Glomerular visceral epithelial cell (primary cell): ENCODE measurements around the gene THADA.
"Not testable (repeated sequence)": the region's sequence is repeated elsewhere in the genome, so short reads cannot be mapped to it uniquely, and the experiment has no call there.

Source experiments
- DNase-seq: peaks from one replicate; pipeline ENCODE4 v3.0.0-alpha.2; 2016; ENCODE audit errors: extremely low spot score

Gene THADA, protein sequence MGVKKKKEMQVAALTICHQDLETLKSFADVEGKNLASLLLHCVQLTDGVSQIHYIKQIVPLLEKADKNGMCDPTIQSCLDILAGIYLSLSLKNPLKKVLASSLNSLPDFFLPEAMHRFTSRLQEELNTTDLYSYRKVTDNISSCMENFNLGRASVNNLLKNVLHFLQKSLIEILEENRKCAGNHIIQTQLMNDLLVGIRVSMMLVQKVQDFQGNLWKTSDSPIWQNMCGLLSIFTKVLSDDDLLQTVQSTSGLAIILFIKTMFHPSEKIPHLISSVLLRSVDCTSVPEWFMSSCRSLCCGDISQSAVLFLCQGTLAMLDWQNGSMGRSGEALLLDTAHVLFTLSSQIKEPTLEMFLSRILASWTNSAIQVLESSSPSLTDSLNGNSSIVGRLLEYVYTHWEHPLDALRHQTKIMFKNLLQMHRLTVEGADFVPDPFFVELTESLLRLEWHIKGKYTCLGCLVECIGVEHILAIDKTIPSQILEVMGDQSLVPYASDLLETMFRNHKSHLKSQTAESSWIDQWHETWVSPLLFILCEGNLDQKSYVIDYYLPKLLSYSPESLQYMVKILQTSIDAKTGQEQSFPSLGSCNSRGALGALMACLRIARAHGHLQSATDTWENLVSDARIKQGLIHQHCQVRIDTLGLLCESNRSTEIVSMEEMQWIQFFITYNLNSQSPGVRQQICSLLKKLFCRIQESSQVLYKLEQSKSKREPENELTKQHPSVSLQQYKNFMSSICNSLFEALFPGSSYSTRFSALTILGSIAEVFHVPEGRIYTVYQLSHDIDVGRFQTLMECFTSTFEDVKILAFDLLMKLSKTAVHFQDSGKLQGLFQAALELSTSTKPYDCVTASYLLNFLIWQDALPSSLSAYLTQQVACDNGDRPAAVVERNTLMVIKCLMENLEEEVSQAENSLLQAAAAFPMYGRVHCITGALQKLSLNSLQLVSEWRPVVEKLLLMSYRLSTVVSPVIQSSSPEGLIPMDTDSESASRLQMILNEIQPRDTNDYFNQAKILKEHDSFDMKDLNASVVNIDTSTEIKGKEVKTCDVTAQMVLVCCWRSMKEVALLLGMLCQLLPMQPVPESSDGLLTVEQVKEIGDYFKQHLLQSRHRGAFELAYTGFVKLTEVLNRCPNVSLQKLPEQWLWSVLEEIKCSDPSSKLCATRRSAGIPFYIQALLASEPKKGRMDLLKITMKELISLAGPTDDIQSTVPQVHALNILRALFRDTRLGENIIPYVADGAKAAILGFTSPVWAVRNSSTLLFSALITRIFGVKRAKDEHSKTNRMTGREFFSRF (N-terminal part only)

GRCh38 chr2:43595603-43596412, at the start of gene THADA:
TSS of gene THADA (minus strand) at chr2:43596038. CDS start at chr2:43592392, 3,646 bp downstream.
- DNase-seq, result peak; percentile 96

- no peak for DNase-seq
Measured at GRCh38 chr2:43643680-43644079, 47.8 kb upstream of the THADA start.

- no peak for DNase-seq
Measured at GRCh38 chr2:43642363-43642762, 46.5 kb upstream of the THADA start.

DNA sequence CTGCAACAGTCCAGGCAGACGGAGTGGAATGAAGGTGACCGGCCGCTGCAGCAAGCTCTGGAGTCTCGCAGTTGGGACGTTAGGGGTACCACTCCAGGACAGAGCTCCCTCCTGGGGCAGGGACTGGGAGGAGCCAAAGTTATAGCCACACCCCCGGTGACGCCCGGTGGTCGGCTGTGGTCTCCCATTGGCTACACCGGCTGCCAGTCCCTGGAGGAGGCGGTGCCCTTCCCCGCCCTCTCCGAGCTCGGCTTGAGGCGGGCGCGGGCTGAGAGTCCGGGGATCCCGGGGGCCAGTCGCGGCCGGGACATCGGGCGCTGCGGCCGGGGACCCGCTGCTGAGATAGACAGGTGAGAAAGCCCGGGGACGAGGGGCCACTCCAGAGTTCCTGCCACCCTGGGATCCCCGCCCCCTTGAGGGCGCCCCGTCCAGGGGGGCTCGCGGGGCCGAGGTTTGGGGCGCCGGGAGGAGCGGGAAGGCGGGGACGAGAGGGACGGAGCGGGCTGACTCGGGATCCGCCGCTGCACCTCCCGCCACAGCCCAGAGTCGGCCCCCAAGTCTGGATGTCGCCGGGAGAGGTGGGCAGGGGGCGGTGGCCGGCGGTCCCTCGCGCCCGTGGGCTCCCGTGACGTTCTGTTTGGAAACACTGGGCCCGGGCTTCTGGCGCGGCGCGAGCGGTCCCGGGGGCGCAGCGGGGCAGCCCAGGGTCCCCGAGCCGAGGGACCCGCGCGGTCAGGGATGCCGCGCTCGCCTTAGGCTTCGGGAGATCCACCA, 41.4 kb upstream of the THADA start, which contains the start of gene PLEKHH2:
Gene PLEKHH2, plus strand, starts transcription at position 231 of the 774 bp plus-strand sequence. CDS start 7,414 bp downstream, outside the sequence.
- peak; percentile 88 for DNase-seq

GRCh38 chr2:43636621-43637020, 40.8 kb upstream of the THADA start:
- no peak for DNase-seq

- not testable (repeated sequence) for DNase-seq
Measured at GRCh38 chr2:43636153-43636552, 40.3 kb upstream of the THADA start.

DNA sequence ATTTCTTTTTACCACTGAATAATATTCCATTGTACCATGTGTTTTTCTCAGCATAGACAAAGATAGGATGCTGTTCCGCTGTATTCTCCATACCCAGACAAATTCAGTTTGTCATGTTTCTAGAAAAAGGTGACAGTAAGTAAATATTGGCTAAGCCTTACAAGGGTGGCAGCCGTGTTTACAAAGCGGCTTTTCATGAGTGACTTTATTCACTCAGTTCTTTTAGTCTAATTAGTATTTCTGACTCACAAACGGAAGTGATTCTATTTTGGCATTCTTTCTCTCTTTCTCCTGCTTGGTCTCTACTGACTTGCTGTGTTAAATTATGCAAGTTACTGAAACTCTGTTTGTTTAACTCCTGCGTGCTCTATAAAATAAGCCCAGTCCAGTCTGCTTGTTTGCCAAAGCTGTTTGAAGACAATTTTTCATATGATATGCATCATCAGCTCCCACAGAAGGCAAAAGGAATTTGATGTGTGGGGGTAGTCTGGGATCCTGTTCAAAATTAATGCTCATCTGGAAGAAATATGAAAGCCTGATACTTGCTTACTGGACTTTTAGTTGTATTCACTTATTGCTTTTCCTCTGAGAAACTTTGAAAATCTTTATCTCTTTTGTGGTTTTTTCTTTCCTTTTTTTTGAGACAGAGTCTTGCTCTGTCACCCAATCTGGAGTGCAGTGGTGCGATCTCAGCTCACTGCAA, 38.9 kb upstream of the THADA start:
- peak; percentile 8 for DNase-seq

DNA sequence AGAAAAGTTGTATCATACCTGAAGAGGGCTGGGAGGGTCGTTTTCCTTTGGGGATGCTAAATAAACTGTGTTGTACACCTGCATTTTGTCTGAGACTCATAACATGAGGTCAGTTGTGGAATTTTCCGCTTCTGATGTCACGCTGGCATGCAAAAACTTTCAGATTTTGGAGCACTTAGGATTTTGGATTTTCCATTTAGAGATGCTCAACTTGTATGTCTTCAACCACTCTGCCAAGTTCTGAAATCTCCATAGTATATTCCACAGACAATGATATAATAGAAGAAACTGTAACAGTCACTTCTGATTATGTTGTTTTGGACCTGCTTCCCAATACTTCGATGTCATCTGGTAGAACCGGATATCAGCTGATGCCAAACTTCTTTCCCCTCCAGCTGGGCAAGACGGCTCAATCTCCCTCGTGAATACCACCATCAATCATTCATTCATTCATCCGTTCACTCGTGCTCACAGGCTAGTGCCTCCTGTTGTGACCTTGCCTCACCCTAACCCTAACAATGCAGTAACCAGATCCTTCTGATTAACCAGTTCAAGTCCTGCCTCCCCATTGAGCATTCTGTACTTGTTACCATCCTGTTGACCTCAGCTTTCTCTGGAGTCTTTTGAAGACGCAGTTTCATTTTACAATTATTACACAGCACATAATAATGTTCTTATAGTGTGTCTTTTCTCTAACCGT, 35.9 kb upstream of the THADA start:
- DNase-seq, result no peak

DNA sequence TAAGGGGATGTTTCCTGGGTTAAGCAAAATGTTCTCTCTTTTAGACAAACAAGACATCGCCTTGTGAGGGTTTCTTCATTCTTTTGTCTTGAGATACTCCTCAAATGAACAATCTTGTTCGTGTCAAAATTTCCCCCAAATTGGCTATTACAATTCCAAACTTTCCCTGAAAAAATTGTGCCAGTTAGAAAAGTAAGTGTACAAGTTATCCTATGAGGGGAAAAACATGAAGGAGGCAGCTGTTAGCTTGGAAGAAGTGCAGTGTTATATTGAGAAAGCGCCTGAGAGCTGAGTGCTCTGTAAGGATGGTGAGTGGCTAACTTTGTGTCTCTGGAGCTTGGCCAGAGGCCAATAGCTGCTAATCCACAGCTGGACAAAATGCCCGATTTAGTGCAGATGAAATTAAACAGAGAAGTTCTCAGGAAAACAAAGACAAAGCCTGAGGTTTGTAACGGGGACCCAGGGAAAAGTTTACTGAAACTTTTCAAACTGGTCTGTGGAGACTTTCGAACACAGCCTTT, 27.2 kb upstream of the THADA start:
- no peak for DNase-seq

GRCh38 chr2:43619511-43619910, 23.7 kb upstream of the THADA start:
- DNase-seq, result no peak

GRCh38 chr2:43616967-43617680, 21.3 kb upstream of the THADA start:
- DNase-seq, result no peak

GRCh38 chr2:43612944-43613343, 17.1 kb upstream of the THADA start:
- no peak for DNase-seq

DNA sequence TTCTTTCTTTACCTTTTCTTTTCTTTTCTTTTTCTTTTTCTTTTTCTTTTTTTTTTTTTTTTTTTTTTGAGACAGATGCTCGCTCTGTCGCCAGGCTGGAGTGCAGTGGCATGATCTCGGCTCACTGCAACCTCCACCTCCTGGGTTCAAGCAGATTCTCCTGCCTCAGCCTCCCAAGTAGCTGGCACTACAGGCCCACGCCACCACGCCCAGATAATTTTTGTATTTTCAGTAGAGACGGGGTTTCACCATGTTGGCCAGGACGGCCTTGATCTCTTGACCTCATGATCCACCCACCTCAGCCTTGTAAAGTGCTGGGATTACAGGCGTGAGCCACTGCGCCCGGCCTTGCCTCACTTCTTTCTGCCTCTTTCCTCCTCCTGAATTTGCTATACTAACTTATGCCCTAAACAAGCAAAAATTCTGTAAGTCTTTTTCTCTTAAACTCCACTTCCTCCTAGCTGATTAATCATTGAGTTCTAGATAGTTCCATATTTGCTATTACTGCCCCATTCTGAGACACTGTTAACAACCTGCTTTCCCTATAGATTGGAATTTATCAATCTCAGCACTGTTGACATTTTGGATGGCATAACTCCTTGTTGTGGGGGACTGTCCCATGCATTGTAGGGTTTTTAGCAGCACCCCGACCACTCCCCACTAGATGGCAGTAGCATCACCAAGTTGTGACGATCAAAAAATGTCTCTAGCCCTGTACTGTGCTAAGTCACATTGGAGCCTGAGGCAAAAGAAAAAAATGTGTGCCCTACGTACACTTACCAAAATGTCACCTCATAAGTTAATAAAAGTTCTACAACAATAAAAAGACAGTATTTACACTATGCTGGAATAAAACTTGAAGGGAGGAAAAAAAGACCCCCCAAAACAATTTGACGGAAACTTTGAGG, 16.4 kb upstream of the THADA start:
- peak; percentile 66 for DNase-seq

DNA sequence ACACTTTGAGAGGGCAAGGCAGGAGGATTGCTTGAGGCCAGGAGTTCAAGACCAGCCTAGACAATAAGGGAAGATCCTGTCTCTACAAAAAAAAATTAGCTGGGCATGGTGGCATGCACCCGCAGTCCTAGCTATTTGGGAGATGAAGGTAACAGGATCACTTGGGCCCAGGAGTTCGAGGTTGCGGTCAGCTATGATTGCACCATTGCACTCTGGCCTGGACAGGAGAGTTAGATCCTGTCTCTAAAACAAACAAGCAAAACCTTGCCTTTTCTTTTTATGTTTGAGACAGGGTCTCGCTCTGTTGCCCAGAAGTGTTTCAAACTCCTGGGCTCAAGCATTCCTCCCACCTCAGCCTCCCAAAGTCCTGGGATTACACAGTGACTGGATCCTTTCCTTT, 14.5 kb upstream of the THADA start:
- DNase-seq, result no peak

DNA sequence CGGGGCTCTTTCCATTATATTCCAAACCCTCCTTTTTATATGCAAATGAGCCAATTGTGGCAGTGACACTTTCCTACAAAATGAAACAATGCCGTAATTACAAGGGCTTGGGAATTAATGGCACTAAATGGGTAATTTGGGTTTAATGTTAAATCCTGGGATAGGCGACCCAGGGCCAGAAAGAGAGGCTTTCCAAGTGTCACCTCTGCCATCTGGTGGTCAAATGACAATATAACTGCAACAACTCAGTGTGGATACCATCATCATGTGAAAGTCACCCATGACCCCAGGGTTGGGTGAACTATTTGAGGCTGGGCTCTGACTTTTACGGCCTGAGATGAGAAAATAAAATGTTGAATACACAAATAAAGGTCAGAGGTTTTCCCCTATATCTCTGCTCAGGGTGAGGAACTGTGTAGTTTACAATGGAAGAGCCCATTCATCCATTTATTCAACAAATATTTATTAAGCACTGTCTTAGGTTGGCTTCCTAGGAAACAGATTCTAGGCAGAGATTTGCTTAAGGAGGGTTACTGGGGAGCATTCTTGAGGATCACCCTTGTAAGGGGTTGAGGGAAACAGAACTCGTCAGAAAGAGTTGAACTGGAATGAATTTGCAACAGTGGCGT, 13.6 kb upstream of the THADA start:
- DNase-seq, result peak; percentile 40

- no peak for DNase-seq
Measured at GRCh38 chr2:43605851-43606250, 10.0 kb upstream of the THADA start.
